Gastrocnemius medialis (tissue), 4 donors: Measurements from ENCODE around the gene CKB. TPM values are rescaled to one million over a fixed set of nuclear protein-coding genes. Genes with fewer than 3 reads are reported as not detected.
A peak's percentile ranks its signal among the peaks of the same experiment; 100 is the strongest.

Source experiments
- ATAC-seq, 2 donors: fragments of 150-250 bp; one replicate each; pipeline ENCODE4 v1.9.1; 2016
- DNase-seq, 2 donors: peaks; one replicate each; pipeline ENCODE4 v3.0.0-alpha.2; 2019
- H3K27ac ChIP-seq, 4 donors: fragments of 200-600 bp; sonication (generic); 1 replicate in 1 of 4; 2 replicates in 3 of 4; pipeline ENCODE4 v1.5.1; 2016 to 2018; ENCODE audit warnings: mild to moderate bottlenecking in 2 of 4, moderate library complexity in 1 of 4
- H3K27me3 ChIP-seq, 3 donors: fragments of 200-600 bp; sonication (generic) in 2 of 3; 1 replicate in 1 of 3; 2 replicates in 2 of 3; pipeline versions ENCODE4 v1.5.1 to v1.6.0; 2016 to 2019; ENCODE audit warnings: mild to moderate bottlenecking in 1 of 3, moderate library complexity in 1 of 3
- H3K36me3 ChIP-seq, 2 donors: fragments of 200-600 bp; sonication (generic) in 1 of 2; one replicate each; pipeline ENCODE4 v1.5.1; 2017 to 2018
- H3K4me1 ChIP-seq, 2 donors: fragments of 200-600 bp; sonication (generic) in 1 of 2; one replicate each; pipeline ENCODE4 v1.5.1; 2016 to 2017; ENCODE audit warnings: mild to moderate bottlenecking in 2 of 2
- H3K4me3 ChIP-seq, 4 donors: fragments of 200-600 bp; sonication (generic) in 3 of 4; 1 replicate in 1 of 4; 2 replicates in 3 of 4; pipeline ENCODE4 v1.5.1; 2016 to 2019; ENCODE audit warnings: mild to moderate bottlenecking in 2 of 4
- H3K9me3 ChIP-seq, 3 donors: fragments of 200-600 bp; sonication (generic) in 2 of 3; 1 replicate in 1 of 3; 2 replicates in 2 of 3; pipeline ENCODE4 v1.5.1; 2016 to 2019
- CTCF ChIP-seq, 5 experiments: fragments of 450-650 bp in 3 of 5; fragments of 200-600 bp in 2 of 5; sonication (generic) in 2 of 5; IDR thresholded peaks in 4 of 5; conservative IDR thresholded peaks in 1 of 5; 1 replicate in 4 of 5; 2 replicates in 1 of 5; pipeline ENCODE4 v1.5.1; 2016 to 2019; ENCODE audit warnings: antibody characterized with exemption in 5 of 5, mild to moderate bottlenecking in 3 of 5, moderate library complexity in 3 of 5
- POLR2A ChIP-seq, 2 donors: fragments of 450-650 bp; IDR thresholded peaks; one replicate each; pipeline ENCODE4 v1.6.1; 2017; ENCODE audit warnings: antibody characterized with exemption in 2 of 2, mild to moderate bottlenecking in 2 of 2, moderate library complexity in 2 of 2
- in situ Hi-C, 4 donors: fragments of 200-750 bp; cut with MboI; loops; one replicate each; pipeline versions ENCODE4 v1.15.0 to v1.8.0; 2017; ENCODE audit warnings: low sequenced_read_pairs in 4 of 4
- intact Hi-C: fragments of 100-400 bp; cut with DNase I; formaldehyde crosslinking; loops from one replicate; pipeline ENCODE4 v1.15.1; 2023; ENCODE audit warnings: low total_unique reads
- total RNA-seq, 4 donors: library from RNA; depleted of rRNA; stranded (reverse); fragments of >200 nt; gene quantifications; one replicate each; pipeline versions ENCODE4 v1.1.0 to v1.2.3, GENCODE V29; 2016

The CKB gene
- total RNA-seq, 4 donors from 2014 or later: 20.7 to 110 (median 43.4) TPM

GRCh38 chr14:103547941-103548462, 25.4 kb upstream of the CKB start:
- ATAC-seq (no peak), DNase-seq (no peak)

GRCh38 chr14:103547455-103547940, 24.9 kb upstream of the CKB start:
- DNase-seq: no peak

More at GRCh38 chr14:103547941-103548462, 25.4 kb upstream of the CKB start:
- Histone ChIP-seq H3K27ac (no peak overlapping the region), H3K36me3 (no peaks in the 10 kb centered on the region), H3K9me3 (no peaks in the 10 kb centered on the region), H3K4me1 (peaks cover 21 to 60% of the 10 kb centered on the region in 2 donors), H3K27me3 (no peaks in the 10 kb centered on the region), H3K4me3 (no peak overlapping the region)
- in situ Hi-C loops: no loop called here
- no peak for TF ChIP-seq CTCF (IDR thresholded peaks at IDR 0.05 in 4 of 5, conservative IDR thresholded peaks at IDR 0.05 in 1 of 5)
- no peak for TF ChIP-seq POLR2A (IDR thresholded peaks at IDR 0.05)
- intact Hi-C loops: loop anchor here (5.0 kb wide), 1 partner anchor 46 kb away; no protein-coding TSS in a partner anchor

GRCh38 chr14:103546652-103547454, 24.2 kb upstream of the CKB start:
- TF ChIP-seq POLR2A (IDR thresholded peaks at IDR 0.05) (no peak), CTCF (IDR thresholded peaks at IDR 0.05 in 4 of 5, conservative IDR thresholded peaks at IDR 0.05 in 1 of 5) (peak; percentile 83 to 97 (median 92))
- DNase-seq: peak in 1 of 2 donors; percentile 60
- Histone ChIP-seq H3K4me1 (peaks cover 13 to 58% of the 10 kb centered on the region in 2 donors), H3K27me3 (no peaks in the 10 kb centered on the region), H3K9me3 (no peaks in the 10 kb centered on the region), H3K27ac (no peak overlapping the region), H3K36me3 (no peaks in the 10 kb centered on the region), H3K4me3 (no peak overlapping the region)
- in situ Hi-C loops: no loop called here
- intact Hi-C loops: loop anchor here (1.0 to 5.0 kb wide), 2 partner anchors 29 to 45 kb away; no protein-coding TSS in a partner anchor
- peak; percentile 23 to 34 for ATAC-seq

More at GRCh38 chr14:103547455-103547940, 24.9 kb upstream of the CKB start:
- intact Hi-C loops: loop anchor here (5.0 kb wide), 1 partner anchor 45 kb away; no protein-coding TSS in a partner anchor
- no peaks in the 10 kb centered on the region for H3K36me3 ChIP-seq
- ATAC-seq: no peak
- no peak overlapping the region for H3K4me3 ChIP-seq
- no peaks in the 10 kb centered on the region for H3K9me3 ChIP-seq
- in situ Hi-C loops: no loop called here
- no peak overlapping the region for H3K27ac ChIP-seq
- TF ChIP-seq CTCF (IDR thresholded peaks at IDR 0.05 in 4 of 5, conservative IDR thresholded peaks at IDR 0.05 in 1 of 5) (no peak), POLR2A (IDR thresholded peaks at IDR 0.05) (no peak)
- peaks cover 19 to 60% of the 10 kb centered on the region in 2 donors for H3K4me1 ChIP-seq
- H3K27me3 ChIP-seq: no peaks in the 10 kb centered on the region

- no peak for DNase-seq
- in situ Hi-C loops: no loop called here
- no peak overlapping the region for H3K27ac ChIP-seq
Measured at GRCh38 chr14:103545915-103546651, 23.5 kb upstream of the CKB start.

More at GRCh38 chr14:103545915-103546651, 23.5 kb upstream of the CKB start:
- ATAC-seq: no peak
- Histone ChIP-seq H3K4me1 (peaks cover 7 to 50% of the 10 kb centered on the region in 2 donors), H3K4me3 (no peak overlapping the region), H3K9me3 (no peaks in the 10 kb centered on the region), H3K36me3 (no peaks in the 10 kb centered on the region), H3K27me3 (no peaks in the 10 kb centered on the region)
- intact Hi-C loops: loop anchor here (1.0 to 5.0 kb wide), 2 partner anchors 28 to 44 kb away; no protein-coding TSS in a partner anchor
- TF ChIP-seq CTCF (IDR thresholded peaks at IDR 0.05 in 4 of 5, conservative IDR thresholded peaks at IDR 0.05 in 1 of 5) (no peak), POLR2A (IDR thresholded peaks at IDR 0.05) (no peak)
